ENCODE measurements around the gene NDC80.
"Not testable (repeated sequence)": the region's sequence is repeated elsewhere in the genome, so short reads cannot be mapped to it uniquely, and the experiment has no call there.

Gene NDC80

DNA sequence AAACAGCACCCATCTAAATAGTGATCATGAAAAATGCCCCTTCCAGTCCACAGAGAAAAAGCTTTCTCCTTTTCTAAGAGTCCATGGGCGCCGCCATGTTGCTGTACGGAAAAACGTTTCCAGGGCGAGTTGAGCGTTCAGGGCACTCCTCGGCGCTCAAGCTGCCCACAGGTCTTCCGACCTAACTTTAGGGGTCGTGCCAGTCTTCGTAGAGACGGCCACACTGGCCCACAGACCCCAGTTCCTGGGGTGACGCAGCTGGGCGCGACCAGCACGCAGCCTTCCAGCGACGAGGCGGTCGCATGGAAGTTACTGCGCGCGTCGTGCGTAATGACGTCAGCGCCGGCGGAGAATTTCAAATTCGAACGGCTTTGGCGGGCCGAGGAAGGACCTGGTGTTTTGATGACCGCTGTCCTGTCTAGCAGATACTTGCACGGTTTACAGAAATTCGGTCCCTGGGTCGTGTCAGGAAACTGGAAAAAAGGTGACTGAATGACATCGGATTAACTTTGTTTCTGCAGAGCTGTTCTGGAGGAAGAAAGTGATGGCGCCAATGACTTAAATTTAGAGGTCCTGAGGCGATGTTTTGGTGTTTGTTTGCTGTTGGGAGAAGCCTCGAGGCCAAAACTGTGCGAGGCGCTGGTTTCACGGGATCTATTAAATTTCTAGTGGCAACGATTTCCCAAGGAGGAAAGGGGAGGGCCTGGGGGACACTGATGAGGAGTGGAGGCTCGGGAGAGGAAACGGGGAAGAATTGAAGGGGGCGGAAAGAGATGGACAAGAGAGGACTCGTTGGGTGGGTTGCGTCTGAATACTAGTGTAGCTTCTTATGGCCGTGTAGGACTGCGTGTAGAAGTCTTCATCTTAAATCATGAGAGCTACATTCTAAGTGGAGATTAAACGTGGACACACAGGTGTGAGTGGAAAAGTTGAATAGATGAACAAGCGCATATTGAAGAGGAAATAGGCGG, at the start of gene NDC80, which contains the start of gene METTL4:
TSS of gene NDC80 (plus strand) at position 358 of the 971 bp plus-strand sequence. CDS start 1,429 bp downstream, outside the sequence.
TSS of gene METTL4 (minus strand) at position 306 of the 971 bp plus-strand sequence. CDS start 4,289 bp downstream, outside the sequence.
- H3K4me1 ChIP-seq (ENCODE audit: control insufficient read depth, insufficient read depth, low read length): peaks cover 23% of the 10 kb centered on the region; the same call in 1 of the 2 replicates
- H3K27me3 ChIP-seq (ENCODE audit: control insufficient read depth, insufficient read depth, low read length): no peaks in the 10 kb centered on the region
- peaks cover 32% of the 10 kb centered on the region for H3K36me3 ChIP-seq (ENCODE audit: control insufficient read depth, insufficient read depth, low read length)
- no peaks in the 10 kb centered on the region for H3K9me3 ChIP-seq (ENCODE audit: control insufficient read depth, insufficient read depth, low read length)
- H3K4me3 ChIP-seq (ENCODE audit: low read depth, low read length): peak within 1 kb of the TSS; percentile 96
- H3K9ac ChIP-seq (ENCODE audit: low read depth, low read length): peak within 1 kb of the TSS; percentile 96
- peak within 1 kb of the TSS; percentile 99 for H3K27ac ChIP-seq (ENCODE audit: low read depth, low read length)

DNA sequence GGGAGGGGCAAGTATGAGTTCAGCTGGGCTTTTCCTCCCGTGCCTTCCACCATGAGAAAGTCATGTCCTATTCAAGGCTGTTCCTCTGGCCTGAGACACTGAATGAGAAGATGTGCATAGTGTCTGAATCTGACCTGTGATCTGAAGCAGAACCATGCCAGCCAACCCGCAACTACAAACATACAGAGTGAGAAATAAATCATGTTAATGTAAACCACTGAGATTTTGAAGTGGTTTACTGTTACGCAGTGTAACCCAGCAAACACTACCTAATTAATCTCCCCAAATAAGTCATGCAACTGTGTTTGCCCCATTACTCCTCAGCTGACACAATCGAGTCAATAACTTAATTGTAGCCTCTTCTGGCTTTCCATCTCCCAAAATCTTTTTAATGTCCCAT, 49.2 kb upstream of the NDC80 start:
- Histone ChIP-seq H3K4me1 (ENCODE audit: control insufficient read depth, insufficient read depth, low read length) (no peaks in the 10 kb centered on the region), H3K9me3 (ENCODE audit: control insufficient read depth, insufficient read depth, low read length) (no peaks in the 10 kb centered on the region), H3K36me3 (ENCODE audit: control insufficient read depth, insufficient read depth, low read length) (no peaks in the 10 kb centered on the region), H3K4me3 (ENCODE audit: low read depth, low read length) (no peak overlapping the region), H3K27me3 (ENCODE audit: control insufficient read depth, insufficient read depth, low read length) (no peaks in the 10 kb centered on the region), H3K9ac (ENCODE audit: low read depth, low read length) (no peak overlapping the region), H3K27ac (ENCODE audit: low read depth, low read length) (no peak overlapping the region)

DNA sequence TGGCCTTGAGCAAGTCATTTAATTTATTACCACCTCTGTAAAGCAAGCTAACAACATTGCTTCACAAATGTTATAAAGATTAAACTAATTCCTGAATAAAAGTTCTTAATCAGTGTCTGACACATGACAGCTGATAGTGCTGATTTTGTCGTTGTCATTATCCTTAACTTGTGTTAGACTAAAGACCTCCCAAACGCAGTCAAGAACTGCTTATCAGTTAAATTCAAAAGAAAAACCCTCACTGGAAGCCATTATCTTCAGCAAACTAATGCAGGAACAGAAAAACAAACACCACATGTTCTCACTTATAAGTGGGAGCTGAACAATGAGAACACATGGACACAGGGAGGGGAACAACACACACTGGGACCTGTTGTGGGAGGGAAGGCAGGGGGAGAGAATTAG, 46.6 kb upstream of the NDC80 start:
- H3K4me3 ChIP-seq (ENCODE audit: low read depth, low read length); H3K27ac ChIP-seq (ENCODE audit: low read depth, low read length); H3K9ac ChIP-seq (ENCODE audit: low read depth, low read length); H3K27me3 ChIP-seq (ENCODE audit: control insufficient read depth, insufficient read depth, low read length); H3K36me3 ChIP-seq (ENCODE audit: control insufficient read depth, insufficient read depth, low read length); H3K9me3 ChIP-seq (ENCODE audit: control insufficient read depth, insufficient read depth, low read length); H3K4me1 ChIP-seq (ENCODE audit: control insufficient read depth, insufficient read depth, low read length): not testable (repeated sequence)

DNA sequence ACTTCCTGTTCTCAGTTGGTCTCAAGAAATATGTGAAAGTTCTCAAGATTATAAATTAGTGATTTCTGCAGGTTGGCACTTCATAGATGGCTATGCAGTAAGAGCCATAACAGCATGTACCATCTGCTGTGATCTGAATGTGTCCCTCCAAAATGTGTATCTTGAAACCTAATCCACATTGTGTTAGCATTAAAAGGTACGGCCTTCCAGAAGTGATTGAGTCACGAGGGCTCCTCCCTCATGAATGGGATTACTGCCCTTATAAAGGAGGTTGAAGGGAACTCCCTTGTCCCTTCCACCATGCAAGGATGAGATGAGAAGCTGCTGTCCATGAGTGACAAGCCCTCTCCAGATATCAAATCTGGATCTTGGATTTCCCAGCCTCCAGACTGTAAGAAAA, 45.0 kb upstream of the NDC80 start:
- H3K36me3 ChIP-seq (ENCODE audit: control insufficient read depth, insufficient read depth, low read length): no peaks in the 10 kb centered on the region
- H3K27me3 ChIP-seq (ENCODE audit: control insufficient read depth, insufficient read depth, low read length): no peaks in the 10 kb centered on the region
- H3K9me3 ChIP-seq (ENCODE audit: control insufficient read depth, insufficient read depth, low read length): no peaks in the 10 kb centered on the region
- H3K27ac ChIP-seq (ENCODE audit: low read depth, low read length): no peak overlapping the region
- no peak overlapping the region for H3K4me3 ChIP-seq (ENCODE audit: low read depth, low read length)
- no peaks in the 10 kb centered on the region for H3K4me1 ChIP-seq (ENCODE audit: control insufficient read depth, insufficient read depth, low read length)
- H3K9ac ChIP-seq (ENCODE audit: low read depth, low read length): no peak overlapping the region

DNA sequence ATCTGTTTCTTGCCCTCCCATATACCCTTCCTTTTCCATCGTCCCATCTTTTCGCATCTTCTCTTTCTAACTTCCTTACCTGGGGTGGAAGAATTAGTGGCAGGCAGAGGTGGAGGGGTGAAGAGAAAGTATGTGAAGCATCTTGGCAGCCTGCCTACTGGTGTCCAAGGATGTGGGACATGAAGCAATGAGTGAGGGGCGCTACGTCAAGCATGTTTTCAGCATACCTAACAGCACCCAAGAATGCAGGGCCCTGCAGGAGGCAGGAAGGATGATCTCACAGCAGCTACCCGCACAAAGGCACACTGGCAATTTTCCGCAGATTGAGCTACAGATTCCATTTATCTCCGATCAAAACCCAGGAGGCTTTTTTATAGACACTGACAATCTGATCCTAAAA, 42.2 kb upstream of the NDC80 start:
- H3K27ac ChIP-seq (ENCODE audit: low read depth, low read length): no peak overlapping the region
- H3K9ac ChIP-seq (ENCODE audit: low read depth, low read length): no peak overlapping the region
- H3K36me3 ChIP-seq (ENCODE audit: control insufficient read depth, insufficient read depth, low read length): no peaks in the 10 kb centered on the region
- H3K4me3 ChIP-seq (ENCODE audit: low read depth, low read length): no peak overlapping the region
- no peaks in the 10 kb centered on the region for H3K27me3 ChIP-seq (ENCODE audit: control insufficient read depth, insufficient read depth, low read length)
- no peaks in the 10 kb centered on the region for H3K4me1 ChIP-seq (ENCODE audit: control insufficient read depth, insufficient read depth, low read length)
- H3K9me3 ChIP-seq (ENCODE audit: control insufficient read depth, insufficient read depth, low read length): peaks cover 10% of the 10 kb centered on the region; the same call in 1 of the 2 replicates

DNA sequence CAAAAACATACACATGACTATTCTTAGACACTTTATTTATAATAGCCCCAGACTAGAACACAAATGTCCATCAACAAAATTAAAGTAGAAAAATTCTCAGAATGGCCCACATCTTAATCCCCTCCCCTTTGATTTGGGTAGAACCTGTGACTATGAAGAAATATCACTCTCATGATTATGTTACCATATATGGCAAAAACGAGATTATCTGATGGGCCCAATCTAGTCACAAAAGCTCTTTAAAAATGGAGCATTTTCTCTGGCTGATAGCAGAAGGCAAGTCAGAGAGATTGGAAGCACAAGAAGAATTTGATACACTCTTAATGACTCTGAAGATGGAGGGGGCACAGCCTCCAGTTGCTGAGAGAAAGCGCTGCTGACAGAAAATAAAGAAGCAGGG, 39.6 kb upstream of the NDC80 start:
- no peak overlapping the region for H3K4me3 ChIP-seq (ENCODE audit: low read depth, low read length)
- H3K4me1 ChIP-seq (ENCODE audit: control insufficient read depth, insufficient read depth, low read length): peaks cover 4% of the 10 kb centered on the region; the same call in 1 of the 2 replicates
- peaks cover 10% of the 10 kb centered on the region; the same call in 1 of the 2 replicates for H3K9me3 ChIP-seq (ENCODE audit: control insufficient read depth, insufficient read depth, low read length)
- H3K9ac ChIP-seq (ENCODE audit: low read depth, low read length): no peak overlapping the region
- no peaks in the 10 kb centered on the region for H3K36me3 ChIP-seq (ENCODE audit: control insufficient read depth, insufficient read depth, low read length)
- no peak overlapping the region for H3K27ac ChIP-seq (ENCODE audit: low read depth, low read length)
- H3K27me3 ChIP-seq (ENCODE audit: control insufficient read depth, insufficient read depth, low read length): no peaks in the 10 kb centered on the region

DNA sequence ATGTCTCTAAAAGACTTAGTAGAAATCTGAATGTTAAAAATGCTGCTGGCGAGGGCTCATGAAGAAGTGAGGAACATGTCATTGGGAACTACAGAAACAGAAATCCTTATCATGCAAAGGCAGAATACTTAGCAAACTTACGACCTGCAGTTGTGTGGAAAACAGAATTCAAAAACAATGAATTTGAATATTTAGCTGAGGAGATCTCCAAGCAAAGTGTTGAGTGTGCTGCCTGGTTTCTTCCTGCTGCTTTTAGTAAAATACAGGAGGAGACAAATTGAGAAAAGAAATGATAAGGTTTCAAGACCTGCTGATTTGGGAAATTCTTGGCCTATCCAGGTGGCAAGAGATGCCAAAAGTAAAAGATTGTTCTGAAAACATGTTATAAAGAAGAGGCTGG, 38.6 kb upstream of the NDC80 start:
- H3K9ac ChIP-seq (ENCODE audit: low read depth, low read length): no peak overlapping the region
- H3K36me3 ChIP-seq (ENCODE audit: control insufficient read depth, insufficient read depth, low read length): no peaks in the 10 kb centered on the region
- no peak overlapping the region for H3K27ac ChIP-seq (ENCODE audit: low read depth, low read length)
- H3K27me3 ChIP-seq (ENCODE audit: control insufficient read depth, insufficient read depth, low read length): no peaks in the 10 kb centered on the region
- peaks cover 10% of the 10 kb centered on the region; the same call in 1 of the 2 replicates for H3K9me3 ChIP-seq (ENCODE audit: control insufficient read depth, insufficient read depth, low read length)
- peaks cover 4% of the 10 kb centered on the region; the same call in 1 of the 2 replicates for H3K4me1 ChIP-seq (ENCODE audit: control insufficient read depth, insufficient read depth, low read length)
- no peak overlapping the region for H3K4me3 ChIP-seq (ENCODE audit: low read depth, low read length)

DNA sequence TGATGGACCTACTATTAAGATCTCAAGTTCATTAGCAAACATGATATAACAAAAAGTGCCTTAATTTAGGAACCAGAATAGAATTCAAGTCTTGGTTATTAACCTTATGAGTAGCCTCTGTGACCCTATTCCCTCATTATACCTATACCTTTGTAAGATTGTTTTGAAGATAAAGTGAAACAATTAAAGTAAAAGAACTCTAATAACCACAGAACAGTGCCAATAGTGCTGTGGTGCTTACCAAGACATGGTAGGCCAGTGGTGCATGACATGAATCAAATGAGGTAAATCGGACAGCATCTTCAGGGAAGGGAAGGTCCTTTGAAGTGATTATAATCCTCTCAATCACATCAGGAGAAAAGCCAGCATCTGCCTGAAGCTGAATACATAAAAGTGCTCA, 36.5 kb upstream of the NDC80 start:
- Histone ChIP-seq H3K27ac (ENCODE audit: low read depth, low read length) (no peak overlapping the region), H3K9ac (ENCODE audit: low read depth, low read length) (no peak overlapping the region), H3K27me3 (ENCODE audit: control insufficient read depth, insufficient read depth, low read length) (no peaks in the 10 kb centered on the region), H3K9me3 (ENCODE audit: control insufficient read depth, insufficient read depth, low read length) (peaks cover 10% of the 10 kb centered on the region; the same call in 1 of the 2 replicates), H3K36me3 (ENCODE audit: control insufficient read depth, insufficient read depth, low read length) (peaks cover 8% of the 10 kb centered on the region; the same call in 1 of the 2 replicates), H3K4me1 (ENCODE audit: control insufficient read depth, insufficient read depth, low read length) (peaks cover 4% of the 10 kb centered on the region; the same call in 1 of the 2 replicates), H3K4me3 (ENCODE audit: low read depth, low read length) (no peak overlapping the region)

DNA sequence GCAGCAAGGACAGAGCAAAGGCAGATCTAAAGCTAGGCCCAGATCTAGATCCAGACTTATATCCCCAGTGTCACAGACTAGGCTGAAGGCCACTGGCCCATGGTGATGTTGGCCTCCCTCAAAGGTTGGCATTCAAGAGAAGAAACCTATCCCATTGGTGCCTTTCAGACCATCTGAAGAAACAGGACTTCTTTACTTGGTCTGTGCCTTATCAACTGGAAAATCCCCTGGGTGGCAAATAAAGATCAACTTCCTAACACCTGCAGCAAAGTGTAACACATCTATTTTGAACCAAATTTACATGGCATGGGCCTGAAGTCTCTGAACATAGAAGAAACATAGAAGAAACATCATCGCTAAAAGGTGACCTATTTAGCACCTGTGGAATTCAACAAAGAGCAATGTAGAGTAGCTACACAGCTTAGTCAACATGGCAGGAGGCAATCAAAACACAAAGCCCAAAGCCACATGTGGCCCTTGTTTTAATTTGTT, 35.9 kb upstream of the NDC80 start:
- no peaks in the 10 kb centered on the region for H3K27me3 ChIP-seq (ENCODE audit: control insufficient read depth, insufficient read depth, low read length)
- H3K4me3 ChIP-seq (ENCODE audit: low read depth, low read length): no peak overlapping the region
- H3K27ac ChIP-seq (ENCODE audit: low read depth, low read length): no peak overlapping the region
- peaks cover 10% of the 10 kb centered on the region; the same call in 1 of the 2 replicates for H3K9me3 ChIP-seq (ENCODE audit: control insufficient read depth, insufficient read depth, low read length)
- H3K36me3 ChIP-seq (ENCODE audit: control insufficient read depth, insufficient read depth, low read length): peaks cover 8% of the 10 kb centered on the region; the same call in 1 of the 2 replicates
- peaks cover 4% of the 10 kb centered on the region; the same call in 1 of the 2 replicates for H3K4me1 ChIP-seq (ENCODE audit: control insufficient read depth, insufficient read depth, low read length)
- no peak overlapping the region for H3K9ac ChIP-seq (ENCODE audit: low read depth, low read length)

DNA sequence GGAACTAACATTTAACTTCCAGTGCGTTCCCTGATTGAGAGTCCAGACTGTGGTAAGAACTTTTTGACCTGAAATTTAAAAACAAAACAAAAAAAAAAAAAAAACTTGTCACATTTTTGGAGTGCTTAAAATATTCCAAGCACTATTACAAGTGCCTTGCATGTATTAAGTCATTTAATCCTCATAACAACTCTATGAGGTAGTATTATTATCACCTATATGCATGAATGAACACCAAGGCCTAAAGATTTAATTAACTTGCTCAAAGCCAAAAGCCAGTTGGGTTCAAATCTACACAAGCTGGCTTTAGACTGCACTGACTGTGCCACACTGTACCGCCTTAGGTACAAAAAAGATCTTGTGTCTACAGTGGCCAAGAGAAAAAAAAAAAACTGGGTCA, 35.3 kb upstream of the NDC80 start:
- H3K27me3 ChIP-seq (ENCODE audit: control insufficient read depth, insufficient read depth, low read length): no peaks in the 10 kb centered on the region
- H3K4me1 ChIP-seq (ENCODE audit: control insufficient read depth, insufficient read depth, low read length): peaks cover 4% of the 10 kb centered on the region; the same call in 1 of the 2 replicates
- H3K27ac ChIP-seq (ENCODE audit: low read depth, low read length): no peak overlapping the region
- no peak overlapping the region for H3K4me3 ChIP-seq (ENCODE audit: low read depth, low read length)
- peaks cover 8% of the 10 kb centered on the region; the same call in 1 of the 2 replicates for H3K36me3 ChIP-seq (ENCODE audit: control insufficient read depth, insufficient read depth, low read length)
- H3K9ac ChIP-seq (ENCODE audit: low read depth, low read length): no peak overlapping the region
- H3K9me3 ChIP-seq (ENCODE audit: control insufficient read depth, insufficient read depth, low read length): peaks cover 10% of the 10 kb centered on the region; the same call in 1 of the 2 replicates

DNA sequence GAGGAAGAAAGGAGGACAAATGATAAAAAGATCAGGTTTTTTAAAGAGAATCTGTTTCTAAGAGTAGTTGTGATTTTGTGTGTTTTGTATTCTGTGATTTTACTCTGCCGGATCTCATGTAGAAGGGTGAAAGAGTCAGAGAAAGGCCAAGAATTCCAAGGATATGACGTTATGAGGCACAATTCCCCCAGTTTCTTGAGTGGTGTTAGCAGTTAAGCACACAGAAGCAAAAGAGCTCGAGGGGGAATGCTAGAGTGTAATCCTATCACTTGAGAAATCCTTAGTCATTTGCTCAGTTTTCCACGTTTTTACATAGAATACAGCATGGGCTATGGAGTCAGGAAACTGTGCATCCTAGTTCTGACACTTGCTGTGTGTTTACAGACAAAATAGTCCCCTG, 34.9 kb upstream of the NDC80 start:
- Histone ChIP-seq H3K4me3 (ENCODE audit: low read depth, low read length) (no peak overlapping the region), H3K4me1 (ENCODE audit: control insufficient read depth, insufficient read depth, low read length) (peaks cover 4% of the 10 kb centered on the region; the same call in 1 of the 2 replicates), H3K27ac (ENCODE audit: low read depth, low read length) (no peak overlapping the region), H3K27me3 (ENCODE audit: control insufficient read depth, insufficient read depth, low read length) (no peaks in the 10 kb centered on the region), H3K36me3 (ENCODE audit: control insufficient read depth, insufficient read depth, low read length) (peaks cover 8% of the 10 kb centered on the region; the same call in 1 of the 2 replicates), H3K9me3 (ENCODE audit: control insufficient read depth, insufficient read depth, low read length) (peaks cover 10% of the 10 kb centered on the region; the same call in 1 of the 2 replicates), H3K9ac (ENCODE audit: low read depth, low read length) (no peak overlapping the region)
